ENCODE measurements around the gene PGP. TPM values are rescaled to one million over a fixed set of nuclear protein-coding genes. Genes with fewer than 3 reads are reported as not detected.
A peak's percentile ranks its signal among the peaks of the same experiment; 100 is the strongest.

Gene PGP
- polyA plus RNA-seq, 1 donor (not counting 4 experiments of a cell fraction or from before 2014, with no cell fraction given) = 10.3 TPM

DNA sequence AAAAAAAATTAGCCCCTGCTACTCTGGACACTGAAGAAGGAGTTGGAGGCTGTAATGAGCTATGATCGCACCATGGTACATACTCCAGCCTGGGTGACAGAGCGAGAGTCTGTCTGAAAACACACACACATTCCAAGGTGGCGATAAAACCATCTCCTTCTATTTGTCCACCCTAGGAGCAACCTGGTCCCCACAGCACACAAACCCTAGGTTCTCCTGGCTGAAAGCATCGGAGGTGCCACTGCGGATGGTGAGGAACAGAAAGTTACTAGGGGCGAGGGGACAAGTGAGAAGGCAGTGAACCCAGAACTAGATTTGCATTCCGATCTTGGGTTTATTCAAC lies 38.1 kb upstream of the PGP start:
- H3K36me3 ChIP-seq (ENCODE audit: control insufficient read depth in 2 of 2, extremely low read depth in 1 of 2, insufficient read depth in 2 of 2, low read length in 2 of 2) = peaks cover 28 to 31% of the 10 kb centered on the region in 2 experiments
- H2AFZ ChIP-seq (ENCODE audit: control insufficient read depth, low read length) = no peak overlapping the region
- H3K79me2 ChIP-seq (ENCODE audit: control insufficient read depth, insufficient read depth, low read length) = peaks cover 27% of the 10 kb centered on the region
- no peak for TF ChIP-seq EZH2 (IDR thresholded peaks at IDR 0.05; ENCODE audit: low read length)
- TF ChIP-seq, protein P1, sequence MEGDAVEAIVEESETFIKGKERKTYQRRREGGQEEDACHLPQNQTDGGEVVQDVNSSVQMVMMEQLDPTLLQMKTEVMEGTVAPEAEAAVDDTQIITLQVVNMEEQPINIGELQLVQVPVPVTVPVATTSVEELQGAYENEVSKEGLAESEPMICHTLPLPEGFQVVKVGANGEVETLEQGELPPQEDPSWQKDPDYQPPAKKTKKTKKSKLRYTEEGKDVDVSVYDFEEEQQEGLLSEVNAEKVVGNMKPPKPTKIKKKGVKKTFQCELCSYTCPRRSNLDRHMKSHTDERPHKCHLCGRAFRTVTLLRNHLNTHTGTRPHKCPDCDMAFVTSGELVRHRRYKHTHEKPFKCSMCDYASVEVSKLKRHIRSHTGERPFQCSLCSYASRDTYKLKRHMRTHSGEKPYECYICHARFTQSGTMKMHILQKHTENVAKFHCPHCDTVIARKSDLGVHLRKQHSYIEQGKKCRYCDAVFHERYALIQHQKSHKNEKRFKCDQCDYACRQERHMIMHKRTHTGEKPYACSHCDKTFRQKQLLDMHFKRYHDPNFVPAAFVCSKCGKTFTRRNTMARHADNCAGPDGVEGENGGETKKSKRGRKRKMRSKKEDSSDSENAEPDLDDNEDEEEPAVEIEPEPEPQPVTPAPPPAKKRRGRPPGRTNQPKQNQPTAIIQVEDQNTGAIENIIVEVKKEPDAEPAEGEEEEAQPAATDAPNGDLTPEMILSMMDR (optimal IDR thresholded peaks at IDR 0.05 in 1 of 3, IDR thresholded peaks at IDR 0.05 in 1 of 3, conservative IDR thresholded peaks at IDR 0.05 in 1 of 3; ENCODE audit: extremely low read depth in 1 of 3, insufficient read depth in 2 of 3, low read length in 3 of 3) = no peak
- H3K9me1 ChIP-seq (ENCODE audit: control insufficient read depth, extremely low read depth, insufficient read depth, low read length) = no peaks in the 10 kb centered on the region
- H4K20me1 ChIP-seq (ENCODE audit: control insufficient read depth, extremely low read depth, insufficient read depth, low read length) = peaks cover 18% of the 10 kb centered on the region
- peaks cover 17% of the 10 kb centered on the region for H3K4me1 ChIP-seq (ENCODE audit: control insufficient read depth, extremely low read depth, insufficient read depth, low read length)
- DNase-seq (ENCODE audit: low read depth, low spot score) = no peak
- no peak for FAIRE-seq
- H3K9ac ChIP-seq (ENCODE audit: control insufficient read depth, extremely low read depth, insufficient read depth, low read length) = no peak overlapping the region
- H3K9me3 ChIP-seq (ENCODE audit: control insufficient read depth, low read depth, low read length) = no peaks in the 10 kb centered on the region
- no peak overlapping the region for H3K4me3 ChIP-seq (ENCODE audit: control insufficient read depth in 2 of 3, extremely low read depth in 1 of 3, insufficient read depth in 2 of 3, low read depth in 1 of 3, low read length in 3 of 3)
- dilution Hi-C loops (cut with MboI; ENCODE audit: extremely low pct_ligation_motif_present, low sequenced_read_pairs) = no loop called here
- H3K27me3 ChIP-seq (ENCODE audit: control insufficient read depth, extremely low read depth, insufficient read depth, low read length) = no peaks in the 10 kb centered on the region
- peak overlapping the region; percentile 67 for H3K27ac ChIP-seq (ENCODE audit: control insufficient read depth, insufficient read depth, low read length)
- H3K4me2 ChIP-seq (ENCODE audit: control insufficient read depth, extremely low read depth, insufficient read depth, low read depth, low read length) = no peak overlapping the region

DNA sequence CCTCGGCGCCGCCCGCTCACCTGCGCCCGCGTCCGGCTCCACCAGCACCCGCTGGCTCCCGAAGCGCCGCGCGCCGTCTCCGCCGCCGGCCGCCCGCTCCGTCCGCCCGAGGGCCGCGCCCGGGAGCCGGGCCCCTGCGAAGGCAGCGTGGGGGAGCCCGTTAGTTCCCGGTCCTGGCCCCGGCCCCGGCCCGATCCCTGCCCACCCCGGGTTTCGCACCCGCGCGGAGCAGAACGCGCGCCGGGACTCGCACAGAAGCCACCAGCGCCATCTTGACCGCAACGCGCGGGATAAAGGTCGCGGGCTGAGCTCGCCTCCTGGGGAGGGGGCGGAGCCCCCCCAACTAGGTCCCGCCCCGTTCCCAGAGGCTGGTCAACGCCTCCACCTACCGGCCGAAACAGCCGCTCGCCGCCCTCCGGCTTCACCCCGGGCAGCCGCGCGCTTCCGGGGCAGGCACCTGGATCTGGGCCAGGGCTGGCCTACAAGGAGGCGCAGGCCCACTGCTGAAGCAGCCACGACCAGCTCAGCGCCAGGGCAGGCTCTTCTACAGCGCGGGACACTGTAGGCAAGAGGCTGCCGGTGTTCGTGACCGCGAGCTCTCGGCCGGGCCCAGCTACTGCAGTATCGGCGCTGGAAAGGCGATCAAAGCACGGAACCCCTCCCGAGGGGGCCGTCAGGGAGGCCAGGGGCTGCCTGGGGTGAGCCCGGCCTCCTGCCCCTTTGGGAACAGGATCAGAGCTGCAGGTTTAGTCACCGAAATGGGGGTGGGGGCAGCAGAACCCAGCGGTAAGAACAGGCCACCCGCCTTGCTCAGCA lies 36.9 kb upstream of the PGP start, which contains the start of gene ECI1:
ECI1 (minus strand) TSS at position 292 of the 816 bp plus-strand sequence; CDS start at position 271, 21 bp downstream.
- Histone ChIP-seq H2AFZ (ENCODE audit: control insufficient read depth, low read length) (no peak within 1 kb of the TSS), H3K9ac (ENCODE audit: control insufficient read depth, extremely low read depth, insufficient read depth, low read length) (peak within 1 kb of the TSS; percentile 80), H3K4me3 (ENCODE audit: control insufficient read depth in 2 of 3, extremely low read depth in 1 of 3, insufficient read depth in 2 of 3, low read depth in 1 of 3, low read length in 3 of 3) (peak within 1 kb of the TSS; percentile 54 to 68 (median 64)), H3K4me1 (ENCODE audit: control insufficient read depth, extremely low read depth, insufficient read depth, low read length) (peaks cover 17% of the 10 kb centered on the region), H3K36me3 (ENCODE audit: control insufficient read depth in 2 of 2, extremely low read depth in 1 of 2, insufficient read depth in 2 of 2, low read length in 2 of 2) (peaks cover 19 to 26% of the 10 kb centered on the region in 2 experiments), H4K20me1 (ENCODE audit: control insufficient read depth, extremely low read depth, insufficient read depth, low read length) (peaks cover 14% of the 10 kb centered on the region), H3K27ac (ENCODE audit: control insufficient read depth, insufficient read depth, low read length) (peak within 1 kb of the TSS; percentile 73), H3K27me3 (ENCODE audit: control insufficient read depth, extremely low read depth, insufficient read depth, low read length) (no peaks in the 10 kb centered on the region), H3K79me2 (ENCODE audit: control insufficient read depth, insufficient read depth, low read length) (peaks cover 17% of the 10 kb centered on the region), H3K9me1 (ENCODE audit: control insufficient read depth, extremely low read depth, insufficient read depth, low read length) (no peaks in the 10 kb centered on the region), H3K4me2 (ENCODE audit: control insufficient read depth, extremely low read depth, insufficient read depth, low read depth, low read length) (peak within 1 kb of the TSS; percentile 74), H3K9me3 (ENCODE audit: control insufficient read depth, low read depth, low read length) (no peaks in the 10 kb centered on the region)
- DNase-seq (ENCODE audit: low read depth, low spot score) (no peak), FAIRE-seq (peak; percentile 5)
- dilution Hi-C loops (cut with MboI; ENCODE audit: extremely low pct_ligation_motif_present, low sequenced_read_pairs) = no loop called here
- TF ChIP-seq, protein P1 (optimal IDR thresholded peaks at IDR 0.05 in 1 of 3, IDR thresholded peaks at IDR 0.05 in 1 of 3, conservative IDR thresholded peaks at IDR 0.05 in 1 of 3; ENCODE audit: extremely low read depth in 1 of 3, insufficient read depth in 2 of 3, low read length in 3 of 3) = peak in 2 of 3 experiments; percentile 53 to 55
- no peak for TF ChIP-seq EZH2 (IDR thresholded peaks at IDR 0.05; ENCODE audit: low read length)
